ENCODE data around the gene MS4A12.
"Not testable (repeated sequence)": the region's sequence is repeated elsewhere in the genome, so short reads cannot be mapped to it uniquely, and the experiment has no call there.

MS4A12 gene

DNA sequence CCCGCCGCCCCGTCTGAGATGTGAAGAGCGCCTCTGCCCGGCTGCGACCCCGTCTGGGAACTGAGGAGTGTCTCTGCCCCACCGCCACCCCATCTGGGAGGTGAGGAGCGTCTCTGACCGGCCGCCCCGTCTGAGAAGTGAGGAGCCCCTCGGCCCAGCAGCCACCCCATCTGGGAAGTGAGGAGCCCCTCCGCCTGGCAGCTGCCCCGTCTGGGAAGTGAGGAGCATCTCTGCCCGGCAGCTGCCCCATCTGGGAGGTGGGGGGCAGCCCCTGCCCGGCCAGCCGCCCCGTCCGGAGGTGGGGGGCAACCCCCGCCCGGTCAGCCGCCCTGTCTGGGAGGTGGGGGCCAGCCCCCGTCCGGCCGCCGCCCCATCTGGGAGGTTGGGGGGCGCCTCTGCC lies 17.6 kb downstream of the MS4A12 start:
- H3K4me3 ChIP-seq (ENCODE audit: low read depth, low read length); DNase-seq (ENCODE audit: low read depth): not testable (repeated sequence)

GRCh38 chr11:60511393-60511792 lies 18.8 kb downstream of the MS4A12 start:
- H3K4me3 ChIP-seq (ENCODE audit: low read depth, low read length): no peak overlapping the region
- no peak for DNase-seq (ENCODE audit: low read depth)

DNA sequence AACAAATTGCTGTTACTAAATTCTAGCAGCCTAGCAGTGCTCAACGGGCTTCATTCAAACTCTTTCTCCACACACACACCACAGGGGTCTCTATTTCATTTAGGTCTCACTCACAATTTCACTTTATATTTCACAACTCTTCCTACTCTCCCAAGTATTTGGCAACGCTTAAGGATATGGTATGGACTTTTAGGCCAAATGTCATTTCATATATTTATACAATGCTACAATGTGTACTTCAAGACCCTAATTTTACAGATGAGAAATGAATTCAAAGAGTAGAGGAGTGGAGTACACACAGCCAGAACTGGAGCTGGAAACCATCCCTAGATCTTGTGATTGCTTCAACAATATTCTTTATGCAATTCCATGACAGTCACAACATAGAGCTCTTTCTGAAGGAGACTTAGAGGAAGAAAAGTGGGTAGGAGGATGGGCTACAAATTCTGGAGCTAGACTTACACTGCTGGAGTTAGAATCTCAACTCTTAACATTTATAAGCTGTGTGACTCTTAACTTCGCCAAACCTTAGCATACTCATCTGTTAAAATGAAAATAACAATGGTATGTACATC lies 20.2 kb downstream of the MS4A12 start:
- DNase-seq (ENCODE audit: low read depth): no peak
- no peak overlapping the region for H3K4me3 ChIP-seq (ENCODE audit: low read depth, low read length)

DNA sequence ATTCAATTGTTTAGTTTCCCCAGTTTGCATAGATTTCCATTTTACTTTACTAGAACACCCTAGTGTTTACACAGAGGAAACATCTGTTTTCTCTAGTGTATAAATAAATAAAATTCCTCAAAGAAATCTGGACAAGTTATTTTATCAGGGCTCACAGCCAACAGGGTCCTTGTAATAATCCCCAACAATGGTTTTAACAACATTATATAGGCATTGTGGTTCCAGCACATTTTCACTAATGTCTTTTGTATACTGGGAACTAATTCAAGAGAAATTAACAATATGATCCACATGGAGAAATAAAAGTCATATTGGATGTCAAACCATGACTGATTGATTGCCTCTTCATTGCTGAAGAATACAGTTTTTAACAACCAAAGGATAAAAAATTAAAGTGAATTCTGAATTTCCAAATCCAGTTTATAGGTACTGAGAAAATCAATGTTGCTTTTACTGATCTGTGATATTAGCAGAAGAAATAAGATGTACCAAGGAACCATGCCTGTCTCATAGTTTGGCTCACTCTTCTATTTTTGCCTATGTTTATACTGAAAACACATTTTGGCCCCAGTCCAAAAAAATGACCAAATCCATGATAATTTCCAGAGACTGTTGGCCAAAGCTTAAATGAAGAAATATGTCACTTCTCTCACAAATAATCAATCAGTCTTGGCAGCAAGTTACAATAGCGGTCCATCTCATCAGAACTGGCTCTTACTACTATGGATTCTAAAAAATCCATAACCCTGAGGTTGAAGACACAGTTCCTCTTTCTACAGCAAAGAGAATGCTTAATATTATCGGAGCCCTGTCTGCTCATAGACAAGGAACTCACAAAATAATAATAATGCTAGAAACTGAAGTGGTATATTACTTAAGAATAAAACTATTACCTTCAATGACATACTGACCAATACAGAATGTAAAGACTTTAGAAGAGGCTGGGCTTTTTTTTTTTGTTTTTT lies 21.2 kb downstream of the MS4A12 start:
- H3K4me3 ChIP-seq (ENCODE audit: low read depth, low read length): no peak overlapping the region
- no peak for DNase-seq (ENCODE audit: low read depth)

DNA sequence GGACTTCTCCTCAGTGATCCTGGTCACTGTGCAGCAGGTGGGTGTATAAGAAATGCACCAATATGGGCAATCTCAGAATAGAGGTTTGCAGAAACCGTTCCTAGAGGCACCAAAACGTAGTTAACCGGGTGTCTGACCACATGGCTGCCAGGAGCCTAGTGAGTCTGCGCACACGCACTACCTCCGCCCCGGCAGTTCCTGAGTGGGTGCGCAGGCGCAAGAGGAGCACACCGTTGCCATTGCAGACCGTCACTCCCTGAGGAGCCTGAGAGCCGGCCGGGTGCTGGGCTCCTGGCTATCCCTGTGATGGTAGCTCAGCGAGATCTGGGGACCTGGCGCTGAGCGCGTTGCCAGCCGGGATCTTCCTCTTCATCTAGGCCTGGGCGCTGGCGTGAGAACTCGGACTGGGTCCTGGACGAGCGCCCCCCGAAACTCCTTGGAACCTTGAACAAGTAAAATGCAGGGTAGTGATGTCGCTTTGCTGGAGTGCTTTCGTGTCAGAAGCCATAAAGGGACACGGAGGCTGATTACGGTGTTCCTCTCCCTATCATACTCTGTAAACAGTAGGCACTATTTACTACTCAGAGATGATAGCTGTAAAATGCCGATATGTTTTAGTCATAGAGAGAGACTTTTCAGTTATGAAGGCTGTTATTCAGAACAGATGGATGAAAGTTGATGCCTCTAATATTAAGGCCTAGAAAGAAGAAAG lies 22.7 kb downstream of the MS4A12 start, which contains the start of gene MS4A13:
TSS of gene MS4A13 (plus strand) at position 249 of the 712 bp plus-strand sequence. CDS start 2,692 bp downstream, outside the sequence.
- DNase-seq (ENCODE audit: low read depth): no peak

DNA sequence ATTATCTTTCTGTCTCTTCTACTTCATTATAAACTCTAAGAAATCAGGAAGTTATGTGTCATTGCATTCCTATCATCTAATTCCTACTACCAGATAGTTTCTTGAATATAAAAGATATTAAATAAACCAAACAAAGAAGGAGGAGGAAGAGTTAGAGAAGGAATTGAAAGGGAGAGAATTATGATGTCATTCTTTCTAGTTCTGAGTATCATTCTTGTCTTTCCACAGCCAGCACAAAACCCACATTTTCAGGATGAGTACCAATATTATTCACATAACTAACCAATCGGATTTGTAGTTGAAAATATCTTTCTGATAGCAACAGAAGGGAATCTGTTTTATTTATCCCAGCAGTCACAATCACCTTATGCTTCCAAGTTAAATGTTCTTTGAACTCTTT lies 35.9 kb downstream of the MS4A12 start:
- no peak for DNase-seq (ENCODE audit: low read depth)
- H3K4me3 ChIP-seq (ENCODE audit: low read depth, low read length): no peak overlapping the region

More for the DNA sequence above, 22.7 kb downstream of the MS4A12 start, which contains the start of gene MS4A13:
- no peak within 1 kb of the TSS for H3K4me3 ChIP-seq (ENCODE audit: low read depth, low read length)

- DNase-seq (ENCODE audit: low read depth): no peak
- no peak overlapping the region for H3K4me3 ChIP-seq (ENCODE audit: low read depth, low read length)
Measured at GRCh38 chr11:60528934-60529333, 36.4 kb downstream of the MS4A12 start.

GRCh38 chr11:60530454-60531100 lies 38.0 kb downstream of the MS4A12 start:
- H3K4me3 ChIP-seq (ENCODE audit: low read depth, low read length): no peak overlapping the region
- DNase-seq (ENCODE audit: low read depth): no peak

DNA sequence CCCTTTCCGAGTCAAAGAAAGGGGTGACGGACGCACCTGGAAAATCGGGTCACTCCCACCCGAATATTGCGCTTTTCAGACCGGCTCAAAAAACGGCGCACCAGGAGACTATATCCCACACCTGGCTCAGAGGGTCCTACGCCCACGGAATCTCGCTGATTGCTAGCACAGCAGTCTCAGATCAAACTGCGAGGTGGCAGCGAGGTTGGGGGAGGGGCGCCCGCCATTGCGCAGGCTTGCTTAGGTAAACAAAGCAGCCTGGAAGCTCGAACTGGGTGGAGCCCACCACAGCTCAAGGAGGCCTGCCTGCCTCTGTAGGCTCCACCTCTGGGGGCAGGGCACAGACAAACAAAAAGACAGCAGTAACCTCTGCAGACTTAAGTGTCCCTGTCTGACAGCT lies 39.8 kb downstream of the MS4A12 start:
- DNase-seq (ENCODE audit: low read depth); H3K4me3 ChIP-seq (ENCODE audit: low read depth, low read length): not testable (repeated sequence)

DNA sequence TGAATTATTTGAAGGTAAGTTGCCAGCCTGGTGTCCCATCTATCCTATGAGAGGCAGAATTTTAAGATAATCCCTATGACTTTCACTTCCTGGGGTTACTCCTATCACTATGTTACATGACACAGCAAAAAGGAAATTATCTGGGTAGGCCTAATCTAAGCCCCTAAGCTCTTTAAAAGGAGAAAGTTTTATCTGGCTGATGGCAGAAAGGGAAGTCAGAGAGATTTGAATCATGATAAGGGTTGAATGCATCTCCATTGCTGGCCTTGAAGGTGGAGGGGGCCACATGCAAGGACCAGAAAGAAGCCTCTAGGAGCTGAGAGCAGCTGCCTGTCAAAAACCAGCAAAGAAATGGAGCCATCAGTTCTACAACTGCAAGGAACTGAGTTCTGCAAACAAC lies 46.0 kb downstream of the MS4A12 start:
- not testable (repeated sequence) for H3K4me3 ChIP-seq (ENCODE audit: low read depth, low read length); DNase-seq (ENCODE audit: low read depth)

DNA sequence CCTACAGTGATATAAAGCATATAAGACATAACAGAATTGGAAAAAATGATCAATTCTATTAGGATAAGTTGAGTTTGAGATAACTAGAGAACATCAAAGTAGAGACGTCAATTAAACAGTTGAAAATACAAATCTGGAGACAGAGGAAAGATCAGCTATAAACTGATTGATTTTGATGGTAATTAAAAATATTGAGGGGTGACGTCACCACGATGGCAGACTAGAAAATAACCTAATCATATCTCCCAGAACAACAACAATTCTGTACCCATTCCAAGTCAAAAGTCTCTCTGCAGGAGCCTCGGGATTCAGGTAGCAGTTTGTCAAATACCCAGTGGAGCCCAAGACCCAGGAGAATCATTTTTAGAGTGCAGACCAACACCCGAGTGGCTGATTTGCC lies 51.5 kb downstream of the MS4A12 start:
- no peak for DNase-seq (ENCODE audit: low read depth)
- no peak overlapping the region for H3K4me3 ChIP-seq (ENCODE audit: low read depth, low read length)

All from skeletal muscle cell (primary cell).